HG03064 (cell line): Measurements from ENCODE around the gene KRTAP21-1.
"Not testable (repeated sequence)": the region's sequence is repeated elsewhere in the genome, so short reads cannot be mapped to it uniquely, and the experiment has no call there.

Experiments used
- ATAC-seq: cut with Tn5 transposase; IDR thresholded peaks from one replicate; pipeline ENCODE4 v1.9.1; 2021; ENCODE audit warnings: low read depth; ENCODE audit not compliant: unreplicated experiment

Gene KRTAP21-1

DNA sequence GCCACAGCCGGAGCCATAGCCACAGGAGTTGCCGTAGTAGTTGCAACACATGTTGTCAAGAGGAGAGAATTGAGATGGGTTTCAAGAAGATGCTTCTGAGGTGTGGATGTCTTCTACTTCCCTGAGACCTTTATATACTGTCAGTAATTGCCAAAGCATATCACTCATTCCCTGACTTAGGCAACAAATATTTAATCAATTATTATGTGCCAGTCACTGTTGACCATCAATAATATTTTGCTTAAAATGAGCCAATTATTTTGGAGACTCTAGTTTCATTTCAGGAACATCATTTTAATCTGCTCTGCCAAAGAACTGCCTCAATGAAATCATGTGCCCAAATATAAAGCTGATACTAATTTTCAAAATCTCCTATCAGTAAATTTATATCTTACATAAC, at the start of gene KRTAP21-1:
Gene KRTAP21-1, minus strand, starts transcription at position 101 of the 400 bp plus-strand sequence. Its CDS starts 50 bp downstream, at position 51.
- ATAC-seq: not testable (repeated sequence)

DNA sequence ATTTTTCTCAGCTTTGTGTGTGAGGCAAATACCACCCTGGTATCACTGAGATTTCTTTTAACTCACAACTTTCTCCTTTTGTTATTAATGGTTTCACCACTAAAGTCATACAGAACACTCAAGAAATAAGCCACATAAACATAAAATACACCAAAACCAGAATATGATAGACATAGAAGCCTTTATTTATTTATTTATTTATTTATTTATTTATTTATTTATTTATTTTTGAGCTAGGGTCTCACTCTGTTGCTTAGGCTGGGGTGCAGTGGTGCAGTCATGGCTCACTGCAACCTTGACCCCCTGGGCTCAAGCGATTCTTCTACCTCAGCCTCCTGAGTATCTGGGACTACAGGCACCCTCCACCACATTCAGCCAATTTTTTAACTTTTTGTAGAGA, 45.4 kb upstream of the KRTAP21-1 start:
- no peak for ATAC-seq

DNA sequence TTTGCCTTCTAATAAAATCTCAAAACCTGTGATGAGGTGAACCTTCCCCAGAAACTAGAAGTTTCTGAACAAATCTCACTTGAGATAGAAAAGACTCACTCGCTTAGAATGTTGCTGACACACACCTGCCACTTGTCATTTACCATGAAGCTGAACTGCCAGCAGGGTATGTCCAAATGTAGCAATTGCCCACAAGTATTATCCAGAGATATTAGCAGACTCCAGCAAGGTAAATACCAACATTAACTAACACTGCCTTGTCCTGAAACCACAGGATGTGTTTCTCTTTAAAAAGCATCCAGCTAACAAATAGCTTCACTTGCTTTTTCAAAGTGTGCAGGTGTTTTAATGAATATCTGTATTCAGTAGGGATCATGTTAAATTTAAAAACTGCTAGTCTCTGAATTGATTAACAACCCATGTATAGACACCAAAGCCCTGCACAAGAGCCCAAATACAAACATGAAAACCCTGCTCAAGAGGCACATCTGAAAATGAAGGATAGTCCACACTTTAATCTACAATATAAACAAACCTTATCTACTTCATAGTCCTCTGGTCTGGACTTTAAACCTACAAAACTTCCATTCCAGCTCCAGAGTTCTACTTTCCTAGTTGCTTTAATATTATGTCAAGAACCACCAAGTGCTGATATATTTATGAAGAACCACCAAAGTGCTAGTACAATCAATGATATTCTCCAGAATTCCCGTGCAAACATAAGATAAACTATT, 38.5 kb upstream of the KRTAP21-1 start:
- ATAC-seq: no peak

DNA sequence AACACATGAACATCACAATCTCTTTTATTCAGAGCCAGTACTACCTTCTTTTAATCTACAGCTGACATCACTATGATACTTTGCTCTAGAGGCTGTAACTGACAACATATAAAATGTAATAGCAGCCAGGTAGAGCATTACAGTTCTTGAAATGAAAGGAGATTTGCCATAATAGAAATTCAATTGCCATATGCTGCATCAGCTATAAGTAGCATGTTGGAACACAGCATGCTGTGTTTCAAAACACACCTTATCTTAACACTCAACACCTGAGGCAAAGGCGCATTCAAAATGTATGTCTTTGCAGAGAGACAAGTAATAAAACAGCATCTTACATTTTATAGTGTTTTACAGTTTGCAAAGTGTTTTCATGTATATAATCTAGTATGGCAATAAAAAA, 24.0 kb upstream of the KRTAP21-1 start:
- ATAC-seq: no peak

DNA sequence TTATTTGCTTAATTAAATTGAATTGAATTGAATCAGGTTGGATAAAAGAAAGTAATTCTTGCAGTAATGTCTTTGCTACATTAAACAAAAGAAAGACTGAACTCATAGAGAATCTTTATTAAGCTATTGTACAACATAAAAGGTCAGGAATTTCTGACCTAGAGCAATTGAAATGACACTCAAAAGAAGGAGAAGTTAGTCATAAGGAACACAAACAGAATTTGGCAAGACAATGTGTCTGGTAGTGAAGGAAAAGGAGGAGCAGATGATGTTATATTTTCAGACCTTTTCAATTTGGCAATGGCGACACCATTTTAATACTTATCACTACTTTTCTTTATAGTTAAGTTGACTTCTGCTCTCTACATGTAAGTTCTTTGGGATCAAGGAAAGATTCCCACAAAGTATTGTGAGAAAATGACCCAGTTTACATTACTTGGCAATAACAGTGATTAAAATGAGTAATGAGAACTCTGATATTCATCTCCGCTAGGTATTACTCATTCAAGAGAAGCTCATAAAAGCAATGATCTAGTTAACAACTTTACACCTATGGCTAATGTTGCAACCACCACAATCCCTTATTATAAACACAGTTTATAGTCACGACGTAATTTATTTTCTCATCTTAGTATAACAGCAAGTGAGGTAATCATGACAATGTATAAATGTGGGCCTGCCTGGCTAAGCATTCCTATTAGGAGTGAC, 14.7 kb upstream of the KRTAP21-1 start:
- no peak for ATAC-seq

DNA sequence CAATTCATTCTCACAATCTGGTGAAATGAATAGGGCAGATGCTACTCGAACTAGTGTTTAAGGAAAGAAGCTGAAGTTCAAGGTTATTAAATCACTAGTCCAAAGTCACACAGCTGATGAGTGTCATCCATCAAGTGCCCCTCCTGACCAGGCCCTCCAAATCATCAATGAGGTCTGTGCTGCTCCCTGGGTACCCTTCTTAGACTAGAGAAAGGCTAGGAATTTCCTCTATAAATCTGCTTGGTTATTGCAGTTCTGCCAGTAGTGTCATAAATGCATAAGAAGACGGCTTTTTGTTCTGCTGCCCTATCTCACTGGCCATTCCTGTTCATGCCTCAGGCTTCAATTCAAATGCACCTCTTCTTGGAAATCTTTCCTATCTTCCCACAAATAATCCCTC, 5.5 kb upstream of the KRTAP21-1 start:
- ATAC-seq: no peak

DNA sequence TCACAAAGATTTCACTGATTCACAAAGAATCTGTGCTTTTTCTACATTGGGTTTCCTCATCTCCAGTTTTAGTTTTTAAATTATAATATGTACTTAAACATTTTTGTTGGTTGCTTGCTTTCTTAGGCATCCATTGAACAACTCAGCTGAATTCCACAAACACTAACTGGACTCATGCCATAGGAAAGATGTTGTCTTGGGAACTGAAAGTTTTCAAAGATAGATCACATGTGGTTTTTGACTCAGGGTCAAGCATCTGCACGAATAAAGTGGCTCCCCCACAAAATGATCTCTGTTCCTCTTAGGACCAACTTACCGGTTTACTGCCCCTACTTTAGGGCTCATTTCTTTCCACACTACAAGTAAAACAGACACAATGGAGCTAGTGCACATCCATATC, 3.1 kb upstream of the KRTAP21-1 start:
- ATAC-seq: no peak

DNA sequence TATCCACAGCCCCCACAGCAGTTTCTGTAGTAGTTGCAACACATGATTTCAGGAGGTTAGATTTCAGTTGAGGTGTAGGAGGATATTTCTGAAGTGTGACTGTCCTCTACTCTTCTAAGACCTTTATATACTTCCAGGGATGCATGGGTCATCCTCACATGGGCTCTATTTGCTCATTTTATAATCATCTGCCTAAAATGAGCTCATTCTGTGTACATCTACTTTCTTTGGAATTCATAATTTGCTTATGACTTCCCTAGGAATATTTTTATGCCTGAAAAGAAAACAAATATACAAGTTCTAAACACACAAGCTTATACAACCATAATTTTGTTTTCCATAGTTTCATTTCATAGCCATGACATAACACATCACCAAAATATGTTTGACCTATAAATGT, 8.1 kb downstream of the KRTAP21-1 start, which contains the start of gene KRTAP21-2:
Gene KRTAP21-2, minus strand, starts transcription at position 101 of the 400 bp plus-strand sequence. Its CDS starts 57 bp downstream, at position 44.
- no peak for ATAC-seq

DNA sequence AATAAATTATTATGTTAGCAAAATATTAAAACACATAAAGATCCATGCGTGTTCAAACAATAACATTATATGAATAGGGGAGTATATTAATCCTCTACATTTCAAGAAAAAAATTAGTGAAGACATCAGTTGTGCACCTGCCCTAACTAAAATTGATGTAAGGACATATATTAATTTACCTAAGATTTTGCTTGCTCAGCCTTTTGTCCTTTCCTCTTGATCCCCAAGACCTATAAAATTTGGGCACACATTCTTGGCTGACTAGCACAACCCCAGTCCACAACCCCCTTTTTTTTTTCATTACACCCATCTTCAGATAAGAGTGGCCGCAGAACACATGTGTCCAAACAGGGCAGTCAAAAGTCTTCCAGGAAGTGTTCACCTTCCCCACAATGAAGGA, 14.8 kb downstream of the KRTAP21-1 start:
- ATAC-seq: no peak

DNA sequence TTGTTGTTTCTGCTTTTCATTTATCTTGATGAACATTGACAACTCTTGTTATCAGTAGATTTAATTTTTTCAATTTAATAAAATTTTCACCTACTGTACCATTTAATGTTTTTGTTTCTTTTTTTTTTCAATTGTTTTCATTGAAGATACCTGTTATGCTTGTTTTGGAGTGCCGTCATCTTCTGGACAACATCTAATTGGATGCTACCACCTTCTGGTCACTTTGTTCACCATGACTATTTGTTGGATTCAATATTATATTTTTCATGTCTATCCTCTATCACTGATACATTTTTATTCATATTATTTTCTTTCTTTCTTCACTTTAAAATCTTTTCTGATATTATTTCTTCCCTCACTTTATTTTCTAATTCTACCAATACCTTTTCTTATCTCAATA, 22.2 kb downstream of the KRTAP21-1 start:
- no peak for ATAC-seq

DNA sequence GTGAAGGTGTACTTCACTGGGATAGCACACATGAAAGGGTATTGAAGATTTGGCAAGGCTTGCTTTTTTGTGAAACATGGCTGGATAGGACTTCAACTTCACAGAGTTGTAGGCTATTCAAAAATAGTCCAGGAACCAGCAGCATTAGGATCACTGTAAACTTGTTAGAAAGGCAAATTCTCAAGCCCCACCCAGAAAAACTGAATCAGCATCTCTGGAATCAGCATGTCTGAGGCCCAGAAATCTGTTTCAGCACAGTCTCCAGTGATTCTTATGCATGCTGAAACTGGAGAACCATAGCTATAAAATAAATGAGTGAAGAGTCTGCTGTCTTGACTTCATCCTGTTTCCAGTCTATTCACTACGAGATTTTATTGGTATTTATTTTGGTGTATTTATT, 28.5 kb downstream of the KRTAP21-1 start:
- ATAC-seq: no peak

DNA sequence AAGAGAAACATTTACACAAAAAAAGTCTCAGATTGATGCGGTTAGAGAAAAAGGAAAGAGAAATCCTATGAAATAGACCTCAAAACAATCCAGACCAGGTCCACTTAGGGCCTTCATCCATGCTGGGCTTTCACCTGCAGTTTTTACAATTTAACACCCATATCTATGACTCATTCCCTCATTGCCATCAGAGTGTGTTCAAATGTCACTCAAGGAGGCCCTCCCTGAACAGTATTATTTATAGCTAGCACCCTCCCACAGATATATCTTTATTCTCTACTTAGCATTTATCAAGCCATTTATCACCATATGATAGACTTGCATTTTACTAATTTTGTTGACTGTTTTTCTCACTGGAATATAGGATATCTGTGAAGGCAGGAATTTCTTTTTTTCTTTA, 35.8 kb downstream of the KRTAP21-1 start:
- no peak for ATAC-seq

DNA sequence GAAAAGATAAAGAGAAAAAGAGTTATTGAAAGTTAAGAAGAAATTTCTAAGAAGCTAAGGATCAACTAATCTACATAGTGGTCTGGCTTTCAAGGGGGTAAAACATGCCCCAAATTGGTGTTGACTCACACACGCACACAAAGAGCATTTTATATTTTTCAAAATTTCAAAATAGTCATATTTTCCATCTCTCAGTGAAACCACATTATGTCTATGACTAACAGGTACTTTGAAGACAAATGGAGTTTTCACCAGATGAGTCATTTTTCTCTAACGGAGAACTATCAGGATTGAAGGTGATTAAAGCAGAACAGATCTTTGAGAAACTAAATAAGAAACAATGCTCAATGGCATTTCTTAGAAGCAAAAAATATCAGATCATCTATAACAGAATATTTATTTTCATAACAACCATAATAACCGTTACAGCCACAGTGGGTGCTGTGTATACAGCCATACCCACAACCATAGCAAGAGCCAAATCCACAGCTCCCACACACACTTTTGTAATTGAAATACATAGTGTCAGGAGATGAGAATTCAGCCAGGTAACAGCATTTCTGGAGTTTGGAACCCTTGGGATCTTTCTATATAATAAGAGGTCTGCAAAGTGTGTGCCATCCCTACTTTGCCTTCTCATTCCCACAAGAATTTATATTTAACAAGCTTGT, 36.9 kb downstream of the KRTAP21-1 start, which contains the start of gene KRTAP21-3:
Gene KRTAP21-3, minus strand, starts transcription at position 539 of the 671 bp plus-strand sequence. Its CDS starts 18 bp downstream, at position 521.
- no peak for ATAC-seq

DNA sequence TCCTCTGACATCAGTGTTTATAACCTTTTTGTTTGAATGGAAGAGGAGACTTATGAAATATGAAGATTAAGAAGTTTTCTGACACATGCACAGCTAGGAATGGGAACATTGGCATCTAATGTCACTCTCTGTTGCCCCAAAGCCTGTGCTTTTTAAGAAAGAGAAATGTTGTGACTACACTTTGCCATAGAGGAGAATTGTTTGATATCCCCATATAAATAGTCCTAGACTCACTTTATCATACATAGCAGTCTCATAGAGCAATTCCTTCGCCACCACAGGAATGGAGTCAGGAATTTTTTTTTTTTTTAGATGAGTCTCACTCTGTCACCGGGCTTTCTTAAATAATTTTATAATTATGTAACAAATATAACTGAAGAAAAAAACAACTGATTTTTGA, 38.1 kb downstream of the KRTAP21-1 start:
- ATAC-seq: no peak

DNA sequence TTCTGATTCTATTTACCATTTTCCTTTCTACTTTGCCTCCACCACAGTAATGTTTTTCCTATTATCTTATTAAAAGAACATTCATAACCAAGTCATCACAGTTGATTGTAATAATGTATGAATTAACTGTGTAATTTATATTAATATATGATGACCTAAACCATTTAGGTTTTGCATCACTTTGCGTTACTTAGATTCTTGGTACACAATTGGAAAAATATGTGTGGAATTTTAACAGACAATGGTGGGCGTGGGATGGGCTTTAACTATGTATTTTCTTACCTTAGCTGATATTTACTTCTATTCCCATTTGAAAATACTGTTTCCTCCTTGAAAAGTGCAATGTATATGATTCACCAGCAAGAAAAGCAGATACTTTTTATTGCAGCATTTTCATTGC, 40.3 kb downstream of the KRTAP21-1 start:
- ATAC-seq: no peak

DNA sequence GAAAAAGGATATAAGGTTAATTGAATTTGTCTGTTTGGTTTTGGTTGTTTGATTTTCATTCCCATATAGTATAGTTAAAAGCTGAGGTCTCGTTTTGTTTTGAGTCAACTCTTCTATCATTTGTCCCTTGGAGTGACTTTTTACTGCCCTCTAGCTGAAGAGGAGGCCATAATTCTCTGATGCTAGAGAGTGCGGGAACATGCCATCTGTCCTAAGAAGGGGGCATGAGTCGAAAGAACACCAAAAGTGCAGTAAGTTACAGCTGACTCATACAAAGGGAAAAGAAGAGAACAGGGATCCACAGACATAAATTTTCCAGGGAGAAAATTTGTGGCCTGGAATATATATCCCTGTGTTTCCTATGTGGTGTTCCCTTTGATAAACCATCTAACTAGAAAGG, 40.8 kb downstream of the KRTAP21-1 start:
- no peak for ATAC-seq

DNA sequence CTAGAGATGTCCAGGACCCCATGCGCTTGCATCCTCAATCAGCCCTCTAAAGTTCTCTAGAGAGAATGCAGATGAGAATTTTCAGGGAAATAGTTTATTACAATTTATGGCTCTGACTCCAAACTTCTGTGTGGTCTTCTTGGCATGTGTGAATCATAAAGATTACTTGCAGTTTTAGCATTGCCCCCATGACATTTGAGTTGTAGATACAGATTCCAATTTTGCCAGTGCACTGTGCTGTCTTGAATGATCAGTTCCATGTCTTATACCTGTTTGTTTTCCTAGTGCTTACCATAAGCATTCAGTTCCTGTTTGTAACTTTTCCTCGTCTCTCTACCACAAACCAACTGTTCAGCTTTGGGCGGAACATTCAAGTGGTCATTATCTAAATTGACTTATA, 41.5 kb downstream of the KRTAP21-1 start:
- ATAC-seq: no peak

DNA sequence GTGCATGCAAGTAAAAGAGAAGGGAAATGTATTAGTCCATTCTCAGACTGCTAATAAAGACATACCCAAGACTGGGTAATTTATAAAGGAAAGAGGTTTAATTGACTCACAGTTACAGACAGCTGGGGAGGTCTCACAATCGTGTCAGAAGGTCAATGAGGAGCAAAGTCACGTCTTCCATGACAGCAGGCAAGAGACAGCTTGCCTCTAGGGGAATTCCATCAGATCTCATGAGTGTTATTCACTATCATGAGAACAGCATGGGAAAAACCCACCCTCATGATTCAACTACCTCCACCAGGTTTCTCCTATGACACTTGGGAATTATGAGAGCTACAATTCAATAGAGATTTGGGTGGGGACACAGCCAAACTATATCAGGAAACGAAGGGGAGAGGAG, 44.7 kb downstream of the KRTAP21-1 start:
- ATAC-seq: no peak

DNA sequence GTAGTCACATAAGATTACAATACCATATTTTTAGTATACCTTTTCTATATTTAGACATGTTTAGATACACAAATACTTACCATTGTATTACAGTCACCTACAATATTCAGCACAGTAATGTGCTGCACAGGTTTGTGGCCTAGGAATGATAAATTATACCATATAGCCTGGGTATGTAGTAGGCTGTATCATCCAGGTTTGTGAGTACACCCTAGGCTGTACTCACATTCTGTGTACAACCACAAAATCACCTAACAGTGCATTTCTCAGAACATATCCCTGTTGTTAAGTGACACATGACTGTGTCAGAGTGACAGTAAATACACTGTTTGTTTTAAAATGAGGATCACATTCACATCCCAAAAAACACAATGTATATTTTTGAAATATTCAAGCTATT, 47.8 kb downstream of the KRTAP21-1 start:
- no peak for ATAC-seq
